Measurements from ENCODE around the gene PCSK1. TPM values are rescaled to one million over a fixed set of nuclear protein-coding genes. Genes with fewer than 3 reads are reported as not detected.
"Not testable (repeated sequence)": the region's sequence is repeated elsewhere in the genome, so short reads cannot be mapped to it uniquely, and the experiment has no call there.

Gene PCSK1
- total RNA-seq, 4 donors from 2014 or later = 1.6 to 2.5 TPM; not detected in 2

DNA sequence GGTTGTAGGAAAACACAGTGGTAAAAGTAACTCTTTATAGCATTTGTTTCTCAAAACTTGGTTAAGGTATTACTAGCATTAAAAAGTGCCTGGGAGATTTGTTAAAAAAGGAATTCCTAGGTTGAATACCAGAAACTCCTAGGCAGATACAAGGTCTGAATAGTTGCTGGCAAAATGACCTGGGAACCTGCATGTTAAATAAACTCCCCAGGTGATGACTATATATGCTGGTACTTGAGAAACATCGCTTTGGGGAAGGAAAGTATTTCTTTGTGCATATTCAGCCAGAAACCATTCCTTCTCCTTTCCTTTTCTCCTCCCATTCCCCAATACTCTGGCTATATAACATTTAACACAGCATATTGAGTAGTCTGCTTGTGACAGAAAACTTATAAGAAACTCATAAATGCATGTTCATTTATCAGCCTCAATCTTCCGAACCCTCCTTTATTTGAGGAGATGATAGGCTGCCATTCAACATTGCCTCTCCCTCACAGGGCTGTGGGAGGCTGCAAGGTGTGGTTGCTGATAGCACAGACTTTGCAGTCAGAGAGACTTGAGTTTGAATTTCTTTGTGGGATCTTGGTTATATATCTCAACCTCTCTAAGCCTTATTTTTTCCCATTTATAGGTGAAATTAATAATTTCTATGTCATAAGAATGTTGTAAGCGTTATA is 28.7 kb downstream of the PCSK1 start:
- TF ChIP-seq EP300 (IDR thresholded peaks at IDR 0.05; ENCODE audit: low read depth) = no peak
- TF ChIP-seq, protein P1, sequence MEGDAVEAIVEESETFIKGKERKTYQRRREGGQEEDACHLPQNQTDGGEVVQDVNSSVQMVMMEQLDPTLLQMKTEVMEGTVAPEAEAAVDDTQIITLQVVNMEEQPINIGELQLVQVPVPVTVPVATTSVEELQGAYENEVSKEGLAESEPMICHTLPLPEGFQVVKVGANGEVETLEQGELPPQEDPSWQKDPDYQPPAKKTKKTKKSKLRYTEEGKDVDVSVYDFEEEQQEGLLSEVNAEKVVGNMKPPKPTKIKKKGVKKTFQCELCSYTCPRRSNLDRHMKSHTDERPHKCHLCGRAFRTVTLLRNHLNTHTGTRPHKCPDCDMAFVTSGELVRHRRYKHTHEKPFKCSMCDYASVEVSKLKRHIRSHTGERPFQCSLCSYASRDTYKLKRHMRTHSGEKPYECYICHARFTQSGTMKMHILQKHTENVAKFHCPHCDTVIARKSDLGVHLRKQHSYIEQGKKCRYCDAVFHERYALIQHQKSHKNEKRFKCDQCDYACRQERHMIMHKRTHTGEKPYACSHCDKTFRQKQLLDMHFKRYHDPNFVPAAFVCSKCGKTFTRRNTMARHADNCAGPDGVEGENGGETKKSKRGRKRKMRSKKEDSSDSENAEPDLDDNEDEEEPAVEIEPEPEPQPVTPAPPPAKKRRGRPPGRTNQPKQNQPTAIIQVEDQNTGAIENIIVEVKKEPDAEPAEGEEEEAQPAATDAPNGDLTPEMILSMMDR (IDR thresholded peaks at IDR 0.05) = no peak
- TF ChIP-seq POLR2AphosphoS5 (IDR thresholded peaks at IDR 0.05) = no peak
- no peak for TF ChIP-seq POLR2A (IDR thresholded peaks at IDR 0.05)
- Histone ChIP-seq H3K27me3 (no peaks in the 10 kb centered on the region), H3K36me3 (no peaks in the 10 kb centered on the region), H3K27ac (no peak overlapping the region), H3K4me1 (no peaks in the 10 kb centered on the region), H3K4me3 (no peak overlapping the region), H3K9me3 (no peaks in the 10 kb centered on the region)
- no peak for DNase-seq
- in situ Hi-C loops (cut with MboI; ENCODE audit: low pct_ligation_motif_present in 1 of 4, low pct_unique_long_range_greater_than_20kb in 1 of 4, low sequenced_read_pairs in 3 of 4) = no loop called here
- WGBS, 2 donors (ENCODE audit: low coverage in 1 of 2) = 75 to 82% methylated on average over 3 of the region's 3 CpGs
- intact Hi-C loops (cut with DNase I; ENCODE audit: low total_unique reads) = no loop called here

DNA sequence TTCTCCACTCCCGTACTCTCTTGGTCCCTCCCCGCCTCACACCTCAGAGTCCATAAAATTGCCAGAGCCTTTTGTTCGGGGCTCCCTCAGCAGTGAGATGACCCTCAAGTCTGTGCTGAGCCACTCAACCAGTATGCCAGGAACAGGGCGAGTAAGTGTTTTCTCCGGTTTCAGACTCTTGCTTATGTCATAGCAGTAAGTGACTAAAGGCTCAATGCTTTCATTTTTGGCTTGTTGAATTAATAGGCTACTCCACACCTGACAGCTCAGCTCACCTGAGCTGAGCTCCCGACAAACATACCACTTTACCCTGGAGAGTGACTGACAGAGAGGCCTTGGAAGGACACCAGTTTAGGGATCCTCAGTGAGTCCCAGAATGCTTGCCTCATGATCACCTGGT is 30.5 kb downstream of the PCSK1 start:
- TF ChIP-seq POLR2A (IDR thresholded peaks at IDR 0.05) (no peak), EP300 (IDR thresholded peaks at IDR 0.05; ENCODE audit: low read depth) (no peak), POLR2AphosphoS5 (IDR thresholded peaks at IDR 0.05) (no peak)
- TF ChIP-seq, protein P1 (IDR thresholded peaks at IDR 0.05) = no peak
- intact Hi-C loops (cut with DNase I; ENCODE audit: low total_unique reads) (no loop called here), in situ Hi-C loops (cut with MboI; ENCODE audit: low pct_ligation_motif_present in 1 of 4, low pct_unique_long_range_greater_than_20kb in 1 of 4, low sequenced_read_pairs in 3 of 4) (no loop called here)
- H3K36me3 ChIP-seq = no peaks in the 10 kb centered on the region
- H3K27ac ChIP-seq = no peak overlapping the region
- H3K9me3 ChIP-seq = no peaks in the 10 kb centered on the region
- H3K4me1 ChIP-seq = no peaks in the 10 kb centered on the region
- no peaks in the 10 kb centered on the region for H3K27me3 ChIP-seq
- WGBS, 2 donors (ENCODE audit: low coverage in 1 of 2) = 72 to 81% methylated on average over 4 to 6 of the region's 6 CpGs
- DNase-seq = no peak
- H3K4me3 ChIP-seq = no peak overlapping the region

DNA sequence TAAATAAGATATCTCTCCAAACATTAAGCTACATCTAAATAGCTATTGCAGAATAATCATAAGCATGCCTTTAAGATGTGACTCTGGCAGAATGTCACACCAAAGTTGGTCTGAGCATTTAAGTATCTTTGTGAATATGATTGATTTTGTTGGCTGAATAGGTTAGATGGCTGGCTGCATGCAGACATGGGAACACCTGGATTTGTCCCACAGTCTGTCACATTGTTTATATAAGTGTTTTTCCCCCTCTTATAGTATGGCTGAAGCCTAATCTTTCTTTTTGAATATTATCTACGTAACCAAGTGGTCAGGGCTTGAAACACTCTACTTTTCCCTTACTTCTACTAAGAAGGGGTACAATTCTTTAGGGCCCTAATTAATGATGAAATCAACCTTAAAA is 36.2 kb downstream of the PCSK1 start:
- H3K4me1 ChIP-seq = no peaks in the 10 kb centered on the region
- no peaks in the 10 kb centered on the region for H3K27me3 ChIP-seq
- intact Hi-C loops (cut with DNase I; ENCODE audit: low total_unique reads) = no loop called here
- H3K36me3 ChIP-seq = no peaks in the 10 kb centered on the region
- no peak overlapping the region for H3K4me3 ChIP-seq
- 89% methylated on average over 1 of the region's 1 CpG for WGBS, 2 donors (ENCODE audit: low coverage in 1 of 2)
- no peak overlapping the region for H3K27ac ChIP-seq
- in situ Hi-C loops (cut with MboI; ENCODE audit: low pct_ligation_motif_present in 1 of 4, low pct_unique_long_range_greater_than_20kb in 1 of 4, low sequenced_read_pairs in 3 of 4) = no loop called here
- H3K9me3 ChIP-seq = no peaks in the 10 kb centered on the region
- no peak for DNase-seq
- no peak for TF ChIP-seq POLR2AphosphoS5 (IDR thresholded peaks at IDR 0.05)

DNA sequence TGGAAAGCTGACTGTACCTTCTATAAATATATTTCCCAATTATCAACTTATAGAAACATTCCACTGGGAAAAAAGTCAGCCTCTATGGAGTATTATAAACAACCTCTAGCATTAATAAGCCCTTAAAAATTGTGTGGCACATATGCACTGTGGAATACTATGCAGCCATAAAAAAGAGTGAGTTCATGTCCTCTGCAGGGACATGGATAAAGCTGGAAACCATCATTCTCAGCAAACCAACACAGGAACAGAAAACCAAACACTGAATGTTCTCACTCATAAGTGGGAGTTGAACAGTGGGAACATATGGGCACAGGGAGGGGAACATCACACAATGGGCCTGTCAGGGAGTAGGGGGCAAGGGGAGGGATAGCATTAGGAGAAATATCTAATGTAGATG is 37.8 kb downstream of the PCSK1 start:
- H3K36me3 ChIP-seq; H3K4me3 ChIP-seq; DNase-seq; H3K27me3 ChIP-seq; intact Hi-C loops (cut with DNase I; ENCODE audit: low total_unique reads); H3K27ac ChIP-seq; in situ Hi-C loops (cut with MboI; ENCODE audit: low pct_ligation_motif_present in 1 of 4, low pct_unique_long_range_greater_than_20kb in 1 of 4, low sequenced_read_pairs in 3 of 4); H3K4me1 ChIP-seq; H3K9me3 ChIP-seq: not testable (repeated sequence)

DNA sequence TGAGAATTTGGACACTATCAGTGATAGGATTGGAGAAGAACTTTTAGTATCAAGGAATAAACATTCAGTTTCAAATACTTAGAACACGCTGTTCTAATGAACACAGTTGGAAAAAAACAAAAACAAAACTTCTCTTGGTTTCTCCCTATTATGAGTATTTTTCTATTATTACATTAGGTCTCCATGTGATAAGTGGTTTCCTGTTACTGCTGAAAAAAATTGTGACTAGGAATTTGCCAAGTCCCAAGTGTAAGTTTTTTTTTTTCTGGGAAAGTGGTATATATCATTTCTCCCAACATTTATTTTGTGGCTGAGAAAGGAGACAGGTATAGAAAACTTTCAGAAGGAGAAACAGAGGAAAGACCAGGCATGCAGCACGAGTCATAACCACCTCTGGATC is 41.1 kb downstream of the PCSK1 start:
- Histone ChIP-seq H3K9me3 (no peaks in the 10 kb centered on the region), H3K27ac (no peak overlapping the region), H3K4me1 (no peaks in the 10 kb centered on the region), H3K36me3 (no peaks in the 10 kb centered on the region), H3K4me3 (no peak overlapping the region), H3K27me3 (no peaks in the 10 kb centered on the region)
- in situ Hi-C loops (cut with MboI; ENCODE audit: low pct_ligation_motif_present in 1 of 4, low pct_unique_long_range_greater_than_20kb in 1 of 4, low sequenced_read_pairs in 3 of 4) (no loop called here), intact Hi-C loops (cut with DNase I; ENCODE audit: low total_unique reads) (no loop called here)
- DNase-seq = no peak
- TF ChIP-seq, protein P1 (IDR thresholded peaks at IDR 0.05) = no peak
- TF ChIP-seq POLR2A (IDR thresholded peaks at IDR 0.05) (no peak), POLR2AphosphoS5 (IDR thresholded peaks at IDR 0.05) (no peak), EP300 (IDR thresholded peaks at IDR 0.05; ENCODE audit: low read depth) (no peak)
- 71 to 76% methylated on average over 2 of the region's 2 CpGs for WGBS, 2 donors (ENCODE audit: low coverage in 1 of 2)

Data from transverse colon (tissue), 4 donors.